ENCODE measurements around the gene FOSL2. TPM values are rescaled to one million over a fixed set of nuclear protein-coding genes. Genes with fewer than 3 reads are reported as not detected.
A peak's percentile ranks its signal among the peaks of the same experiment; 100 is the strongest.

FOSL2 gene
- total RNA-seq, 3 donors from 2014 or later (not counting 1 experiment from before 2014, with no cell fraction given): 414 to 531 (median 455) TPM

DNA sequence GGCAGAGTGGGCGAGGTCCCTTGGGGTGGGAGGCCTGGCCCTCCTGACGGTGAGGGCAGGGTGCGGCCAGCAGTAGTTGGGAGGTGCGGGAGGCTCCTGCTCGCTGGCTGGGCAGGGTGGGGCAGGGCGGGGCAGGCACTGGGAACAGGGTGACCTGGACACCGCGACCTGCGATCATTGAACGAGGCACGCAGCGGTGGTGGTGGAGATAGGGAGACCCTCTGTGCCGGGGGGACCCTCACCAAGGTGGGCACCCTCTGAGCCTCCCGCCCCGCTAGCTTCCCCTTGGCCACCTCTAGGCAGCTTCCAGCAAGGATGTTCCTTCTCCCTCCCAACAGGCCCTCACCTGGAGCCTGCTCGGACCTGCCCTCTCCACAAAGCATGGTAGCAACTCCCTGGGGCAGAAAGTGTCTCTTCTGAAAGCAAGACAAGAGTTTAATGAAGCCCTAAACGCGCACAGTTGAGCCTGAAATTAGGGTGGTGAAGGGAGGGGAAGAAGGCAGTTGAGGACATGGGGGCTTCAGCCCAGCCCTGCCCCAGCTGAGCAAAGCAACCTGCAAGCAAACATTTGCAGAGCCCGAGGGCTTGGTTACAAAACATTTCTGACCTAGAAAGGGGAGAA is 15.4 kb upstream of the FOSL2 start:
- no peak for ATAC-seq
- Histone ChIP-seq H3K9me3 (ENCODE audit: control insufficient read depth, insufficient read depth, low read length) (no peaks in the 10 kb centered on the region), H3K27me3 (ENCODE audit: control insufficient read depth, insufficient read depth, low read length) (no peaks in the 10 kb centered on the region), H3K4me1 (ENCODE audit: control insufficient read depth, insufficient read depth, low read length) (peaks cover 44% of the 10 kb centered on the region), H3K4me3 (ENCODE audit: low read length) (no peak overlapping the region), H3K27ac (ENCODE audit: low read length) (no peak overlapping the region), H3K36me3 (ENCODE audit: control insufficient read depth, insufficient read depth, low read length) (no peaks in the 10 kb centered on the region)
- Mint-ChIP-seq H3K9me3 (no peaks in the 10 kb centered on the region), H3K4me1 (peaks cover 36 to 60% of the 10 kb centered on the region in 2 donors), H3K36me3 (no peaks in the 10 kb centered on the region), H3K4me3 (no peak overlapping the region), H3K27me3 (ENCODE audit: low read depth in 2 of 2) (no peaks in the 10 kb centered on the region), H3K27ac (peak overlapping the region in 1 of 2 donors; percentile 89)
- intact Hi-C loops (cut with micrococcal nuclease): no loop called here
- TF ChIP-seq, protein P1, sequence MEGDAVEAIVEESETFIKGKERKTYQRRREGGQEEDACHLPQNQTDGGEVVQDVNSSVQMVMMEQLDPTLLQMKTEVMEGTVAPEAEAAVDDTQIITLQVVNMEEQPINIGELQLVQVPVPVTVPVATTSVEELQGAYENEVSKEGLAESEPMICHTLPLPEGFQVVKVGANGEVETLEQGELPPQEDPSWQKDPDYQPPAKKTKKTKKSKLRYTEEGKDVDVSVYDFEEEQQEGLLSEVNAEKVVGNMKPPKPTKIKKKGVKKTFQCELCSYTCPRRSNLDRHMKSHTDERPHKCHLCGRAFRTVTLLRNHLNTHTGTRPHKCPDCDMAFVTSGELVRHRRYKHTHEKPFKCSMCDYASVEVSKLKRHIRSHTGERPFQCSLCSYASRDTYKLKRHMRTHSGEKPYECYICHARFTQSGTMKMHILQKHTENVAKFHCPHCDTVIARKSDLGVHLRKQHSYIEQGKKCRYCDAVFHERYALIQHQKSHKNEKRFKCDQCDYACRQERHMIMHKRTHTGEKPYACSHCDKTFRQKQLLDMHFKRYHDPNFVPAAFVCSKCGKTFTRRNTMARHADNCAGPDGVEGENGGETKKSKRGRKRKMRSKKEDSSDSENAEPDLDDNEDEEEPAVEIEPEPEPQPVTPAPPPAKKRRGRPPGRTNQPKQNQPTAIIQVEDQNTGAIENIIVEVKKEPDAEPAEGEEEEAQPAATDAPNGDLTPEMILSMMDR (IDR thresholded peaks at IDR 0.05): no peak
- no peak for DNase-seq
- 95% methylated on average over 19 of the region's 19 CpGs for WGBS (ENCODE audit: insufficient coverage)

DNA sequence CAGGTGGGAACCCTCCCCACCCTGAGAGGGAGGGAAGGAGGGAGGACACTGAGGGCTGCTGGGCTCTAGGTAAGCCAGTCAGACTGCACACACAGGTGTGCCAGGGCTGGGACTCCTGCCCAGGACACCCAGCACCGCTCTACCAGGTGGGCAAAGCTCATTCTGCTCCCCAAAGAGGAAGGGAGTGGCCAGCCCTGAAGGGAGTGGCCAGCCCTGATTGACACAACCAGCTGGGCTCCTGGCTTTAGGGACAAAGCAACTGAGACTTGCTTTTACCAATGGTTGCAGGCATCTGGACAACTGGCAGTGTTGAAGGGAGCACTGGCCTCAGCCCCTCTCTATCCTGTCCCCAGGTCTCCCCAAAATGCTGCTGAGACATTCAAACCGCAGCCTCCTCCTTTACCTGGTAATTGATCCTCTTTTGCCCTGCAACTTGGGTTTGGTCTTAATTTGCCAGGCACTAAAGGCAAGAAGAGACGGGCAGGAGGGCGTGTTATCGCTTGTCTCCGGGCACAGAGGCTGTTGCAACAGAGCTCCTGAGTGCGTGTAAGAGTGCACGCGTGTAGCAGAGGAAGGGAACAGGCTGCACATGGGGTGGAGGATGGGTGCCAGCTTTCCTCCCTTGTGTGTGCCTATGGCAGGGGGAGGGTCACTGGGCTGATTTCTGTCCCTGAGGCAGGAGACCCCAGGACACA is 14.5 kb upstream of the FOSL2 start:
- peak overlapping the region; percentile 79 for H3K4me3 Mint-ChIP-seq
- Histone ChIP-seq H3K9me3 (ENCODE audit: control insufficient read depth, insufficient read depth, low read length) (no peaks in the 10 kb centered on the region), H3K27ac (ENCODE audit: low read length) (peak overlapping the region; percentile 70), H3K4me1 (ENCODE audit: control insufficient read depth, insufficient read depth, low read length) (peaks cover 44% of the 10 kb centered on the region), H3K4me3 (ENCODE audit: low read length) (no peak overlapping the region), H3K36me3 (ENCODE audit: control insufficient read depth, insufficient read depth, low read length) (no peaks in the 10 kb centered on the region), H3K27me3 (ENCODE audit: control insufficient read depth, insufficient read depth, low read length) (no peaks in the 10 kb centered on the region)
- intact Hi-C loops (cut with micrococcal nuclease): loop anchor here (2.0 kb wide), 1 partner anchor 17 kb away; no protein-coding TSS in a partner anchor
- H3K27ac Mint-ChIP-seq: peak overlapping the region; percentile 89 to 90
- H3K36me3 Mint-ChIP-seq: no peaks in the 10 kb centered on the region
- TF ChIP-seq, protein P1 (IDR thresholded peaks at IDR 0.05): no peak
- ATAC-seq: peak; percentile 52 to 59 (median 59)
- peaks cover 40 to 59% of the 10 kb centered on the region in 2 donors for H3K4me1 Mint-ChIP-seq
- no peaks in the 10 kb centered on the region for H3K9me3 Mint-ChIP-seq
- no peaks in the 10 kb centered on the region for H3K27me3 Mint-ChIP-seq (ENCODE audit: low read depth in 2 of 2)
- no peak for DNase-seq
- 54% methylated on average over 9 of the region's 9 CpGs for WGBS (ENCODE audit: insufficient coverage)

DNA sequence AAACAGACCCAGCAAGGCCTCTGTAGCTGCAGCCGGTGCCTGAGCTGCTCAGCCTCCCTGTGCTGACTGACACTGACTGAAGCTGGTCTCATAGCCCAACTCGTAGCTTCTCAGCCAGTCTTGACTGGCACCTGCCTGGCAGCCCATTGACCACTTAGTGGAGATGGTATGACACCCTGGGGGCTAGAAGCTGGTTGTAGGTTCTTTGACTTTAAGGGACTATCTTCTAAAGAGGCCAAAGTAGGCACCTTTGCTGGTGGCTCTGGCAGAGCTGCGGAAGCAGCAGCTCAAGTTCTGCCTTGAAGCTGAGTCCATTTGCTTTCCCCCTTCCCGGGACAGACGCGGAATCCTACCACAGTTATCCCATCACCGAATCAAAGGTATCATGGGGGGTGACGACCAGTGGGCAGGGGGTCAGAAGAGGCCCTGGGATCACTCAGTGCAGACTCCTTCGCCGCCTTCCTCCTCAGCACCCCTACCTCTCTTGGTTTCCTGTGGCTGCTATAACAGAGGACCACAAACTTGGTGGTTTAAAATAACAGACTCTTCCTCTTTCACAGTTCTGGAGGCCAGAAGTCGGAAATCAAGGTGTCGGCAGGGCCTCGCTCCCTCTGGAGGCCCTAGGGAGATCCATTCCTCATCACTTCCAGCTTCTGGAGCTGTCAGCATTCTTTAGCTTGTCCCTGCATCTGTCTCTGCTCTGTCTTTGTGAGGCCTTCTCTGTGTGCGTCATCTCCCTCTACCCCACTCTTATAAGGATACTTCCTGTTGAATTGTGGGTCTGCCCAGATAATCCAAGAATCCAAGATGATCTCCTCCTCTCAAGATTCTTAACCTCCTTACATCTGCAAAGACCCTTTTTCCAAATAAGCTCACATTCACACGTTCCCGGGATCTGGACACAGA is 13.7 kb upstream of the FOSL2 start:
- intact Hi-C loops (cut with micrococcal nuclease): loop anchor here (2.0 kb wide), 1 partner anchor 16 kb away; no protein-coding TSS in a partner anchor
- DNase-seq: peak in 1 of 2 donors; percentile 50
- WGBS (ENCODE audit: insufficient coverage): 10% methylated on average over 14 of the region's 16 CpGs
- H3K4me1 ChIP-seq (ENCODE audit: control insufficient read depth, insufficient read depth, low read length): peaks cover 44% of the 10 kb centered on the region
- Mint-ChIP-seq H3K9me3 (no peaks in the 10 kb centered on the region), H3K4me3 (peak overlapping the region; percentile 79), H3K27me3 (ENCODE audit: low read depth in 2 of 2) (no peaks in the 10 kb centered on the region), H3K4me1 (peaks cover 35 to 55% of the 10 kb centered on the region in 2 donors), H3K27ac (peak overlapping the region; percentile 89 to 90), H3K36me3 (no peaks in the 10 kb centered on the region)
- ATAC-seq: peak; percentile 72 to 82 (median 80)
- no peaks in the 10 kb centered on the region for H3K9me3 ChIP-seq (ENCODE audit: control insufficient read depth, insufficient read depth, low read length)
- no peaks in the 10 kb centered on the region for H3K36me3 ChIP-seq (ENCODE audit: control insufficient read depth, insufficient read depth, low read length)
- H3K4me3 ChIP-seq (ENCODE audit: low read length): no peak overlapping the region
- H3K27ac ChIP-seq (ENCODE audit: low read length): peak overlapping the region; percentile 70
- TF ChIP-seq, protein P1 (IDR thresholded peaks at IDR 0.05): no peak
- no peaks in the 10 kb centered on the region for H3K27me3 ChIP-seq (ENCODE audit: control insufficient read depth, insufficient read depth, low read length)

All from natural killer cell (primary cell).